ENCODE measurements around the gene ANKMY1. TPM values are rescaled to one million over a fixed set of nuclear protein-coding genes. Genes with fewer than 3 reads are reported as not detected.
A peak's percentile ranks its signal among the peaks of the same experiment; 100 is the strongest.

Gene ANKMY1
- total and polyA plus RNA-seq, 2 of the 8 experiments (the other 6 are each of a cell fraction or from before 2014, with no cell fraction given): 4.5 to 4.8 TPM

- TF ChIP-seq RBBP5 (IDR thresholded peaks at IDR 0.05; ENCODE audit: borderline replicate concordance, low read depth, low read length) (no peak), SIN3A (conservative IDR thresholded peaks at IDR 0.05 in 1 of 2, IDR thresholded peaks at IDR 0.05 in 1 of 2; ENCODE audit: low read depth in 1 of 2, low read length in 2 of 2) (no peak), KDM4A (IDR thresholded peaks at IDR 0.05; ENCODE audit: low read depth, low read length, severe bottlenecking) (peak; percentile 18), CHD7 (IDR thresholded peaks at IDR 0.05; ENCODE audit: insufficient replicate concordance, low read length) (no peak), TAF7 (optimal IDR thresholded peaks at IDR 0.05; ENCODE audit: borderline replicate concordance, low read depth, low read length) (no peak), SIX5 (IDR thresholded peaks at IDR 0.05; ENCODE audit: low read depth, low read length) (no peak), KDM5A (IDR thresholded peaks at IDR 0.05; ENCODE audit: low read length) (no peak), TAF1 (IDR thresholded peaks at IDR 0.05; ENCODE audit: low read depth, low read length) (no peak), KDM1A (IDR thresholded peaks at IDR 0.05; ENCODE audit: borderline replicate concordance, low read length) (no peak), SIRT6 (IDR thresholded peaks at IDR 0.05; ENCODE audit: low read length) (no peak), ZNF274 (IDR thresholded peaks at IDR 0.05; ENCODE audit: borderline replicate concordance, extremely low read depth, low read length) (no peak)
Observed at GRCh38 chr2:240557101-240557751, 562 bp downstream of the ANKMY1 start (continued).
